ENCODE data around the gene UTF1. TPM values are rescaled to one million over a fixed set of nuclear protein-coding genes. Genes with fewer than 3 reads are reported as not detected.

Gene UTF1
- total and polyA plus RNA-seq, 4 donors, result 0.06 to 0.52 TPM; not detected in 2

DNA sequence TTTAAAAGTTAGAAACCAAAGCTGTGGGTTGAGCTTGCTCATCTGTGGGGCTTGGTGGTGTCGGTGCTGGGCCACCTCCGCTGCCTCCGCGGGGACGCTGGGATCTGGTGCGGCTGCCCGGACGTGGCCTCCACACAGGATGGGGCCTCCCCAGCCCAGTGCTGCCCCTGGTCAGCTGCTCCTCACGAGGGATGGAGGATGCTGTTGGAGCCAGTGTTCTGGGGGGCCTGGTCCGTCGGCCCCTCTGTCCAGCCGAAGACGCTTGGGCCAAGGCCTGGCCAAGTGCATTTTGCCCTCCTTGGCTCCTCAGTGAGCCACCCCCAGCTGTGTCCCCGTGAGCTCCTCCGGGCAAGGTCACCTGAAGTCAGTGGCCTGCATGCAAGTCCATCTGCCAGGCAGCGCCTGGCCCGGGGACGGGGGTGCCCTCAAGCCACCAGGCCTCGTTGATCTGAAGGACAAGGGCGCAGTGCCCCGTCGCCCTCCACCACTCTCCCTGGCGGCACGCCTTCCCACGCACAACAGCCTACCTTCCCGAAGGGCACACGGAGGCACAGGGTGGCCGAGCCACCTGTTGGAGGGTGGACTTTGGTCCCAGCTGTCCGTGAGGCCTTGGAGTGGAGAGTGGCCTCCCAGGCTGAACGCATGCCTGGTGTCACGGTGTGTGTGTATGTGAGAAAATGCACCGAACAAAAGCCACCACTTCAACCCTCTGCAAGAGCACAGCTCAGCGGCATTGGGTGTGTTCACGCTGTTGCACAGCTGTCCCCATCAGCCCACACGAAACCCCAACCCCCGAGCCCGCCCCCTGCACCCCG, 42.7 kb upstream of the UTF1 start:
- Histone ChIP-seq H3K27me3 (ENCODE audit: control insufficient read depth in 3 of 3, insufficient read depth in 3 of 3, low read length in 2 of 3) (peaks cover 0 to 6% (median 0%) of the 10 kb centered on the region in 3 donors), H3K4me1 (ENCODE audit: control insufficient read depth in 5 of 5, insufficient read depth in 5 of 5, low read length in 5 of 5) (no peaks in the 10 kb centered on the region), H3K27ac (ENCODE audit: low read depth in 1 of 2, low read length in 1 of 2) (no peak overlapping the region), H3K9ac (ENCODE audit: insufficient read depth in 1 of 2, low read length in 2 of 2) (no peak overlapping the region), H3K9me3 (ENCODE audit: control insufficient read depth in 4 of 4, insufficient read depth in 3 of 4, low read length in 3 of 4) (peaks cover 0 to 7% (median 2%) of the 10 kb centered on the region in 4 donors), H3K36me3 (ENCODE audit: control insufficient read depth in 4 of 4, insufficient read depth in 4 of 4, low read length in 4 of 4) (peaks cover 0 to 7% (median 2%) of the 10 kb centered on the region in 4 donors), H3K4me3 (no peak overlapping the region)
- TF ChIP-seq, protein P1, sequence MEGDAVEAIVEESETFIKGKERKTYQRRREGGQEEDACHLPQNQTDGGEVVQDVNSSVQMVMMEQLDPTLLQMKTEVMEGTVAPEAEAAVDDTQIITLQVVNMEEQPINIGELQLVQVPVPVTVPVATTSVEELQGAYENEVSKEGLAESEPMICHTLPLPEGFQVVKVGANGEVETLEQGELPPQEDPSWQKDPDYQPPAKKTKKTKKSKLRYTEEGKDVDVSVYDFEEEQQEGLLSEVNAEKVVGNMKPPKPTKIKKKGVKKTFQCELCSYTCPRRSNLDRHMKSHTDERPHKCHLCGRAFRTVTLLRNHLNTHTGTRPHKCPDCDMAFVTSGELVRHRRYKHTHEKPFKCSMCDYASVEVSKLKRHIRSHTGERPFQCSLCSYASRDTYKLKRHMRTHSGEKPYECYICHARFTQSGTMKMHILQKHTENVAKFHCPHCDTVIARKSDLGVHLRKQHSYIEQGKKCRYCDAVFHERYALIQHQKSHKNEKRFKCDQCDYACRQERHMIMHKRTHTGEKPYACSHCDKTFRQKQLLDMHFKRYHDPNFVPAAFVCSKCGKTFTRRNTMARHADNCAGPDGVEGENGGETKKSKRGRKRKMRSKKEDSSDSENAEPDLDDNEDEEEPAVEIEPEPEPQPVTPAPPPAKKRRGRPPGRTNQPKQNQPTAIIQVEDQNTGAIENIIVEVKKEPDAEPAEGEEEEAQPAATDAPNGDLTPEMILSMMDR (IDR thresholded peaks at IDR 0.05; ENCODE audit: control extremely low read depth, extremely low read depth), result no peak
- no peak for DNase-seq
- WGBS, 2 donors, result 87 to 89% methylated on average over 38 of the region's 38 CpGs
- ATAC-seq (ENCODE audit: insufficient read depth, low FRiP score), result no peak

DNA sequence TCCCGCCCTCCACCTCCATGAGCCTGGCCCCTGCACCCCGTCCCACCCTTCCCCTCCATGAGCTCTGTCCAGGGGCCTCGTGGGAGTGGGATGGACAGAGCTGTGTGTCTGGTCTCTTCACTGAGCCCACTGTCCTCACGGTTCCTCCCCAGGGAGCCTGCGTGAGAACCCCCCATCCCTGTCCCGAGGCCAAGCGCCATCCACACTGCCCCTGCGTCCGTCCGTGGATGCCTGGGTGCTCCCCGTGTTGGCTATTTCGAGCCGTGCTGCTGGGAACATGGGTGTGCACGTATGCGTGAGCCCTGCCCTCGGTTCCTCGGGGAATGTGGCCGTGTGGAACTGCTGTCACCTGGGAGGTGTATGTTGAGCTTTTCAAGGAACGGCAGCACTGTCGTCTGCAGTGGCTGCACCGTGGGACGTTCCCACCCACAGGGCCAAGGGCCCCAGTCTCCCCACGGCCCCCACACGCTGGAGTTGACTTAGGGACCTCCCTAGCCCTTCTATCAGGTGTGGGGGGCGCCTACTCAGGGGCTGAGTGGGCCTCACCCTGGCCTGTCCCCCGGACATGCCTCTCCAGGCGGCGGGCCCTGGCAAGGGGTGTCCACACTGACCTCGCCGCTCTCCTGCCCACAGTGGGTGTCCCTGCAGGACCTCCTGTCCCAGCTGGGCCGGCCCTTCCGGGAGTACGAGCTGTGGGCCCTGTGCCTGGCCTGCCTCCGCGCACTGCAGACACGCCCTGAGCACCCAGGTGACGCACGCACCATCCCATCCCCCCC, 41.9 kb upstream of the UTF1 start:
- Histone ChIP-seq H3K9ac (ENCODE audit: insufficient read depth in 1 of 2, low read length in 2 of 2) (no peak overlapping the region), H3K4me3 (no peak overlapping the region), H3K27me3 (ENCODE audit: control insufficient read depth in 3 of 3, insufficient read depth in 3 of 3, low read length in 2 of 3) (peaks cover 0 to 6% (median 0%) of the 10 kb centered on the region in 3 donors), H3K27ac (ENCODE audit: low read depth in 1 of 2, low read length in 1 of 2) (no peak overlapping the region), H3K36me3 (ENCODE audit: control insufficient read depth in 4 of 4, insufficient read depth in 4 of 4, low read length in 4 of 4) (peaks cover 0 to 7% (median 2%) of the 10 kb centered on the region in 4 donors), H3K4me1 (ENCODE audit: control insufficient read depth in 5 of 5, insufficient read depth in 5 of 5, low read length in 5 of 5) (no peaks in the 10 kb centered on the region), H3K9me3 (ENCODE audit: control insufficient read depth in 4 of 4, insufficient read depth in 3 of 4, low read length in 3 of 4) (peaks cover 0 to 7% (median 2%) of the 10 kb centered on the region in 4 donors)
- ATAC-seq (ENCODE audit: insufficient read depth, low FRiP score) (no peak), DNase-seq (no peak)
- WGBS, 2 donors, result 88 to 92% methylated on average over 38 of the region's 38 CpGs
- TF ChIP-seq, protein P1 (IDR thresholded peaks at IDR 0.05; ENCODE audit: control extremely low read depth, extremely low read depth), result no peak

DNA sequence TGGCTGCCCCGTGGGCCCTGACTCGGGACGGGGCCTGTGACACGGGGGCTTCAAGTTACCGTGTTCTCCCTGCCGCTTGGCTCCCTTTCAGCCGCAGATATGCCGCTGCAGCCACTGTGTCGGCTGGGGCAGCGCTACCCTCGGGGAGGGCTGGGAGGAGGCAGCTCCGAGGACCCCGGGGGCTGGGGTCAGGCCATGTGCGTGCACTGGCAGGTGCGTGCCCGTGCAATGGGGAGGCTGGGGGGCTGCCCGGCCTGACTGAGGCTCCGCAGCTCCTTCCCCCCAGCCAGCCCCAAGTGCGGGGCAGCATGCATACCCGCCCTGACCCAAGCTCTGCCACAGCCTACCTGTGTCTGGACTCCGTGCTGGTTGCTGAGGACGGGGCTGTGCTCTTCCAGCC, 40.8 kb upstream of the UTF1 start:
- Histone ChIP-seq H3K27ac (ENCODE audit: low read depth in 1 of 2, low read length in 1 of 2) (no peak overlapping the region), H3K4me3 (no peak overlapping the region), H3K27me3 (ENCODE audit: control insufficient read depth in 3 of 3, insufficient read depth in 3 of 3, low read length in 2 of 3) (peaks cover 0 to 6% (median 0%) of the 10 kb centered on the region in 3 donors), H3K9ac (ENCODE audit: insufficient read depth in 1 of 2, low read length in 2 of 2) (no peak overlapping the region), H3K9me3 (ENCODE audit: control insufficient read depth in 4 of 4, insufficient read depth in 3 of 4, low read length in 3 of 4) (peaks cover 0 to 3% (median 3%) of the 10 kb centered on the region in 4 donors), H3K36me3 (ENCODE audit: control insufficient read depth in 4 of 4, insufficient read depth in 4 of 4, low read length in 4 of 4) (peaks cover 0 to 2% (median under 1%) of the 10 kb centered on the region in 4 donors), H3K4me1 (ENCODE audit: control insufficient read depth in 5 of 5, insufficient read depth in 5 of 5, low read length in 5 of 5) (no peaks in the 10 kb centered on the region)
- WGBS, 2 donors, result 88 to 95% methylated on average over 19 to 22 of the region's 22 CpGs
- TF ChIP-seq, protein P1 (IDR thresholded peaks at IDR 0.05; ENCODE audit: control extremely low read depth, extremely low read depth), result no peak
- ATAC-seq (ENCODE audit: insufficient read depth, low FRiP score) (no peak), DNase-seq (no peak)
